Endometrial microvascular endothelial cells (primary cell): ENCODE results near the gene NOD1. TPM values are rescaled to one million over a fixed set of nuclear protein-coding genes. Genes with fewer than 3 reads are reported as not detected.
"Not testable (repeated sequence)": the region's sequence is repeated elsewhere in the genome, so short reads cannot be mapped to it uniquely, and the experiment has no call there.

ENCODE experiments used
- in situ Hi-C: cut with HindIII; loops from 2 replicates; pipeline ENCODE4 v1.10.0; 2017; ENCODE audit warnings: low sequenced_read_pairs, low pct_unique_long_range_greater_than_20kb; ENCODE audit errors: inconsistent ontology term
- total RNA-seq: library from RNA; depleted of rRNA; stranded (reverse); fragments of >200 nt; gene quantifications from one replicate; pipeline ENCODE4 v1.2.3, GENCODE V29; 2015; ENCODE audit errors: inconsistent ontology term

The NOD1 gene
- total RNA-seq, 1 donor from 2014 or later: 14.1 TPM

- in situ Hi-C loops: no loop called here
Observed at GRCh38 chr7:30505174-30505697, 26.7 kb upstream of the NOD1 start.

- in situ Hi-C loops: no loop called here
Observed at GRCh38 chr7:30504301-30505173, 26.0 kb upstream of the NOD1 start, which contains the start of gene GGCT. Gene GGCT, minus strand, starts transcription at chr7:30504829. Its CDS starts 120 bp downstream, at chr7:30504709.

- in situ Hi-C loops: no loop called here
Observed at GRCh38 chr7:30503274-30504212, 25.0 kb upstream of the NOD1 start.

GRCh38 chr7:30502470-30503251, 24.1 kb upstream of the NOD1 start:
- in situ Hi-C loops: no loop called here

- in situ Hi-C loops: no loop called here
Observed at GRCh38 chr7:30501264-30501663, 22.7 kb upstream of the NOD1 start.

- in situ Hi-C loops: no loop called here
Observed at GRCh38 chr7:30493228-30493627, 14.6 kb upstream of the NOD1 start.

- in situ Hi-C loops: no loop called here
Observed at GRCh38 chr7:30491417-30491816, 12.8 kb upstream of the NOD1 start.

GRCh38 chr7:30487371-30487770, 8.8 kb upstream of the NOD1 start:
- in situ Hi-C loops: no loop called here

- in situ Hi-C loops: no loop called here
Observed at GRCh38 chr7:30485667-30486066, 7.1 kb upstream of the NOD1 start.

GRCh38 chr7:30481416-30481815, 2.8 kb upstream of the NOD1 start:
- in situ Hi-C loops: not testable (repeated sequence)

GRCh38 chr7:30479202-30480120, 877 bp upstream of the NOD1 start:
- in situ Hi-C loops: no loop called here

- in situ Hi-C loops: no loop called here
Observed at GRCh38 chr7:30476459-30477145, 2.0 kb downstream of the NOD1 start.

- in situ Hi-C loops: no loop called here
Observed at GRCh38 chr7:30475580-30475979, 3.0 kb downstream of the NOD1 start.

- in situ Hi-C loops: no loop called here
Observed at GRCh38 chr7:30474893-30475292, 3.7 kb downstream of the NOD1 start.

GRCh38 chr7:30474485-30474884, 4.1 kb downstream of the NOD1 start:
- in situ Hi-C loops: no loop called here

GRCh38 chr7:30473903-30474302, 4.7 kb downstream of the NOD1 start:
- in situ Hi-C loops: no loop called here
